Mucosa of stomach (tissue), 1 donor: ENCODE results near the gene OR13A1.
"Not testable (repeated sequence)": the region's sequence is repeated elsewhere in the genome, so short reads cannot be mapped to it uniquely, and the experiment has no call there.

ENCODE experiments used
- H3K27me3 ChIP-seq: one replicate; pipeline ENCODE4 v1.7.0; 2013; ENCODE audit warnings: mild to moderate bottlenecking, low read length; ENCODE audit not compliant: control insufficient read depth, insufficient read depth
- H3K36me3 ChIP-seq: one replicate; pipeline ENCODE4 v1.7.0; 2013; ENCODE audit warnings: low read length; ENCODE audit not compliant: control insufficient read depth, insufficient read depth
- H3K4me1 ChIP-seq: one replicate; pipeline ENCODE4 v1.7.0; 2013; ENCODE audit warnings: mild to moderate bottlenecking, low read length; ENCODE audit not compliant: control insufficient read depth, insufficient read depth
- H3K4me3 ChIP-seq: one replicate; pipeline ENCODE4 v1.7.0; 2013; ENCODE audit warnings: low read length
- H3K9ac ChIP-seq: one replicate; pipeline ENCODE4 v1.7.0; 2013; ENCODE audit warnings: mild to moderate bottlenecking, low read length, moderate library complexity
- H3K9me3 ChIP-seq: one replicate; pipeline ENCODE4 v1.7.0; 2013; ENCODE audit warnings: mild to moderate bottlenecking, low read length, moderate library complexity; ENCODE audit not compliant: control insufficient read depth
- donor health status: Pancreatic carcinoma.

Gene OR13A1

GRCh38 chr10:45278860-45279498 lies 36.4 kb downstream of the OR13A1 start:
- H3K36me3 ChIP-seq, result no peaks in the 10 kb centered on the region
- peaks cover 39% of the 10 kb centered on the region for H3K4me1 ChIP-seq
- H3K27me3 ChIP-seq, result no peaks in the 10 kb centered on the region
- no peak overlapping the region for H3K4me3 ChIP-seq
- no peaks in the 10 kb centered on the region for H3K9me3 ChIP-seq
- H3K9ac ChIP-seq, result no peak overlapping the region

GRCh38 chr10:45276146-45276545 lies 39.3 kb downstream of the OR13A1 start:
- not testable (repeated sequence) for H3K9ac ChIP-seq, H3K27me3 ChIP-seq, H3K36me3 ChIP-seq, H3K9me3 ChIP-seq, H3K4me3 ChIP-seq
- peaks cover 21% of the 10 kb centered on the region for H3K4me1 ChIP-seq

- H3K27me3 ChIP-seq, result no peaks in the 10 kb centered on the region
- no peaks in the 10 kb centered on the region for H3K9me3 ChIP-seq
- no peak overlapping the region for H3K4me3 ChIP-seq
- H3K9ac ChIP-seq, result no peak overlapping the region
- H3K4me1 ChIP-seq, result peaks cover 4% of the 10 kb centered on the region
- no peaks in the 10 kb centered on the region for H3K36me3 ChIP-seq
Observed at GRCh38 chr10:45274364-45274763, 41.0 kb downstream of the OR13A1 start.

- not testable (repeated sequence) for H3K9ac ChIP-seq, H3K36me3 ChIP-seq, H3K4me3 ChIP-seq, H3K4me1 ChIP-seq, H3K27me3 ChIP-seq, H3K9me3 ChIP-seq
Observed at GRCh38 chr10:45267777-45268176, 47.6 kb downstream of the OR13A1 start.

GRCh38 chr10:45265996-45266395 lies 49.4 kb downstream of the OR13A1 start:
- Histone ChIP-seq H3K9ac (no peak overlapping the region), H3K4me3 (no peak overlapping the region), H3K4me1 (no peaks in the 10 kb centered on the region), H3K9me3 (no peaks in the 10 kb centered on the region), H3K27me3 (no peaks in the 10 kb centered on the region), H3K36me3 (no peaks in the 10 kb centered on the region)

- Histone ChIP-seq H3K9ac (no peak overlapping the region), H3K27me3 (no peaks in the 10 kb centered on the region), H3K4me1 (no peaks in the 10 kb centered on the region), H3K9me3 (no peaks in the 10 kb centered on the region), H3K36me3 (no peaks in the 10 kb centered on the region), H3K4me3 (no peak overlapping the region)
Observed at GRCh38 chr10:45261946-45262345, 53.5 kb downstream of the OR13A1 start.

GRCh38 chr10:45261243-45261775 lies 54.1 kb downstream of the OR13A1 start:
- no peak overlapping the region for H3K9ac ChIP-seq
- H3K9me3 ChIP-seq, result no peaks in the 10 kb centered on the region
- no peak overlapping the region for H3K4me3 ChIP-seq
- no peaks in the 10 kb centered on the region for H3K27me3 ChIP-seq
- no peaks in the 10 kb centered on the region for H3K36me3 ChIP-seq
- H3K4me1 ChIP-seq, result no peaks in the 10 kb centered on the region

GRCh38 chr10:45260635-45261034 lies 54.8 kb downstream of the OR13A1 start:
- not testable (repeated sequence) for H3K4me3 ChIP-seq, H3K9ac ChIP-seq, H3K9me3 ChIP-seq, H3K27me3 ChIP-seq, H3K36me3 ChIP-seq, H3K4me1 ChIP-seq

GRCh38 chr10:45259786-45260495 lies 55.5 kb downstream of the OR13A1 start:
- H3K36me3 ChIP-seq, H3K4me1 ChIP-seq, H3K9me3 ChIP-seq, H3K9ac ChIP-seq, H3K27me3 ChIP-seq, H3K4me3 ChIP-seq: not testable (repeated sequence)

GRCh38 chr10:45257600-45257999 lies 57.8 kb downstream of the OR13A1 start:
- Histone ChIP-seq H3K9ac (no peak overlapping the region), H3K9me3 (no peaks in the 10 kb centered on the region), H3K36me3 (no peaks in the 10 kb centered on the region), H3K4me1 (no peaks in the 10 kb centered on the region), H3K4me3 (no peak overlapping the region), H3K27me3 (no peaks in the 10 kb centered on the region)

GRCh38 chr10:45256246-45256645 lies 59.2 kb downstream of the OR13A1 start:
- Histone ChIP-seq H3K27me3 (no peaks in the 10 kb centered on the region), H3K4me1 (no peaks in the 10 kb centered on the region), H3K36me3 (no peaks in the 10 kb centered on the region), H3K4me3 (no peak overlapping the region), H3K9ac (no peak overlapping the region), H3K9me3 (no peaks in the 10 kb centered on the region)

- Histone ChIP-seq H3K36me3 (no peaks in the 10 kb centered on the region), H3K4me3 (no peak overlapping the region)
Observed at GRCh38 chr10:45255706-45256105, 59.7 kb downstream of the OR13A1 start.

More at GRCh38 chr10:45255706-45256105, 59.7 kb downstream of the OR13A1 start:
- Histone ChIP-seq H3K9ac (no peak overlapping the region), H3K9me3 (no peaks in the 10 kb centered on the region), H3K4me1 (no peaks in the 10 kb centered on the region), H3K27me3 (no peaks in the 10 kb centered on the region)
